ENCODE results near the gene TCF15.
"Not testable (repeated sequence)": the region's sequence is repeated elsewhere in the genome, so short reads cannot be mapped to it uniquely, and the experiment has no call there.

The TCF15 gene

DNA sequence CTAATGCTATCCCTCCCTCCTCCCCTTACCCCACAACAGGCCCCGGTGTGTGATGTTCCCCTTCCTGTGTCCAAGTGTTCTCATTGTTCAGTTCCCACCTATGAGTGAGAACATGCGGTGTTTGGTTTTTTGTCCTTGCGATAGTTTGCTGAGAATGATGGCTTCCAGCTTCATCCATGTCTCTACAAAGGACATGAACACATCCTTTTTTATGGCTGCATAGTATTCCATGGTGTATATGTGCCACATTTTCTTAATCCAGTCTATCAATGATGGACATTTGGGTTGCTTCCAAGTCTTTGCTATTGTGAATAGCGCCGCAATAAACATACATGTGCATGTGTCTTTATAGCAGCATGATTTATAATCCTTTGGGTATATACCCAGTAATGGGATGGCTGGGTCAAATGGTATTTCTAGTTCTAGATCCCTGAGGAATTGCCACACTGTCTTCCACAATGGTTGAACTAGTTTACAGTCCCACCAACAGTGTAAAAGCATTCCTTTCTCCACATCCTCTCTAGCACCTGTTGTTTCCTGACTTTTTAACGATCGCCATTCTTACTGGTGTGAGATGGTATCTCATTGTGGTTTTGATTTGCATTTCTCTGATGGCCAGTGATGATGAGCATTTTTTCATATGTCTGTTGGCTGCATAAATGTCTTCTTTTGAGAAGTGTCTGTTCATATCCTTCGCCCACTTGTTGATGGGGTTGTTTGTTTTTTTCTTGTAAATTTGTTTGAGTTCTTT lies 31.0 kb downstream of the TCF15 start:
- not testable (repeated sequence) for DNase-seq (ENCODE audit: low read depth)

DNA sequence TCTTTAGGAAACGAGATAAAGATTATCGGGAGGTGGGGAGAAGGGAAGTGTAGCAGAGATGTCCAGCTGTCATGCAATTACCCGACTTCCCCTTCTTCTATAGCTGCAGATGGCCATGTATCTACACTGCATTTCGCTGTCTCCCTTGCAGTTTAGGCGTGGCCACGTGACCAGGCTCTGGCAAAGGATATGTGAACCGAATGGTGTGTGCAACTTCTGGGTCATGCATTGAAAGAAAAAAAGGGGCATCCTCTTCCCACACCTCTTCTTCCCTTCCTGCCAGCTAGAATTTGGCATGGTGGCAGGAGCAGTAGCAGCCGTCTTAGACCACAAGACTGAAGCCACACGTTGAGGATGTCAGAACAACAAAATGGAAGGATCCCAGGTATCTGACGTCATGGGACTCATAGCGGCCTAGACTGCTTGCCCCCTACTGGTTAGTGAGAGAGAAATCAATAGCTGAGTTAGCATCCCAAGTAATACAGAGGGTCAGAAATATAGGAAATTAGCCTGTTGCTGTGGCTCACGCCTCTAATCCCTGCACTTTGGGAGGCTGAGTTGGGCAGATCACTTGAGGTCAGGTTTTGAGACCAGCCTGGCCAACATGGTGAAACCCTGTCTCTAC lies 32.8 kb downstream of the TCF15 start:
- no peak for DNase-seq (ENCODE audit: low read depth)

DNA sequence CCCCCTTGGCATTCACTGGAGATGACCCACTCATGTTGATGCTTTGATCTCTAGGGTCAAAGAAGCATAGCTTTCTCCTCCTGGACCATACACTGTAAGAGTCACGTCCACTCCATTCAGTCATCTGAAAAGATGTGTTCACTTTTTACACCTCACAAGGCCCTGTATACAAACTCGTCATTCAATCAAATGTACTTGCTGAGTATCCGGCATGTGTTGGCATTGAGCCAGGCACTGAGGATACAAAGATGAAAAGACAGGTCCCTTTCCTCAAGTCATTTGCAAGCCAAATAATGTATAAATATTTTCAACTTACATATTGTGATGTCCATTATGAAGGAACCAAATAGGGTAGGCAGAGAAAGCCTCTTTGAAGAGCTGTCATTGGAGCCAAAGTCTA lies 34.0 kb downstream of the TCF15 start:
- DNase-seq (ENCODE audit: low read depth): no peak

DNA sequence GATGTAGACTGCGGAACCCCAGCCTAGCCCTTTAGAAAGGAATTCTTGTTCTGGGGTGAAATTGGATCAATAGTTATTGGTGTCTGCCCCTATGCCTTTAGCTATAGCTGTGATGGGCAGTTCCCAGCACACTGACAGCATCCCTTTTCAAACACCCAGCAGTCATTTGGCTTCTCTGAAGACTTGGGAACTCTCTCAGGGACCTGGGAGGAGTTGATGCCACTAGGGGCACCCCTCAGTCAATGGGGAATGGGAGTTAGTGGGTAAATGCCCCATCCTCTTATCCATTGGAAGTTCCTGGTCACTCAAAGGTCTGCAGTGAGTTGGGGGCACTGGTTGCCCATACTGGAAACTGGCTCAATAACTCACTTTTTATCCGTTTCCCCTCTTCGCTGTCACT lies 34.9 kb downstream of the TCF15 start:
- no peak for DNase-seq (ENCODE audit: low read depth)

DNA sequence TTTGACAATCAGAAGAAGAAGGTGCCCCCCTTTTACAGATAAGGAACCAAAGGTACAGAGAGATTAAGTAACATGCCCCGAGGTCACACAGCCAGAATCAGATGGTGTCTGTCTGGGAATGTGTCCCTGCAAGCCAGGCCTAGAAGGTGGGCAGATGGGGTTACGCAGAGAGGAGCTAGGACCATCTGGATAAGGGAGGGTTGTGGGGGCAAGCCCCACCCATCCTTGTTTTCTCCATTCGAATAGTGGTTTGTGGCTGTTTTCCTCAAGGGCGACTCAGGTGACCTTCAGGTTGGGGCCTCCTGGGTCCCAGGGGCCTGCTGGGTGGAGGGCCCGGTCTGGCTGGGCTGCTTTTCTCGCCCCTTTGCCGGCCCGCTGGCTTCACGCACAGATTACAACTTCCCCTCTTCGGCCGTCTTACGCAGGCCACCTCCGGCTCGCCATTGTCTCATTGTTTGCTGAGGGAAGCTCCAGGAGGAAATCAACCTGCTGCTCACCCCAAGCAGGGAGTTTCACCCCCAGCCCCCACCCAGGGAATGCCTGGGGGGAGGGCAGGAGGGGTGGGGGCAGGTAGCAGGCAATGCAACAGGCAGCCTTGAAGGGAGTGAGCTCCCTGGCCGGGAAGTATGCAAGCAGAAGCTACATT lies 35.7 kb downstream of the TCF15 start:
- no peak for DNase-seq (ENCODE audit: low read depth)

DNA sequence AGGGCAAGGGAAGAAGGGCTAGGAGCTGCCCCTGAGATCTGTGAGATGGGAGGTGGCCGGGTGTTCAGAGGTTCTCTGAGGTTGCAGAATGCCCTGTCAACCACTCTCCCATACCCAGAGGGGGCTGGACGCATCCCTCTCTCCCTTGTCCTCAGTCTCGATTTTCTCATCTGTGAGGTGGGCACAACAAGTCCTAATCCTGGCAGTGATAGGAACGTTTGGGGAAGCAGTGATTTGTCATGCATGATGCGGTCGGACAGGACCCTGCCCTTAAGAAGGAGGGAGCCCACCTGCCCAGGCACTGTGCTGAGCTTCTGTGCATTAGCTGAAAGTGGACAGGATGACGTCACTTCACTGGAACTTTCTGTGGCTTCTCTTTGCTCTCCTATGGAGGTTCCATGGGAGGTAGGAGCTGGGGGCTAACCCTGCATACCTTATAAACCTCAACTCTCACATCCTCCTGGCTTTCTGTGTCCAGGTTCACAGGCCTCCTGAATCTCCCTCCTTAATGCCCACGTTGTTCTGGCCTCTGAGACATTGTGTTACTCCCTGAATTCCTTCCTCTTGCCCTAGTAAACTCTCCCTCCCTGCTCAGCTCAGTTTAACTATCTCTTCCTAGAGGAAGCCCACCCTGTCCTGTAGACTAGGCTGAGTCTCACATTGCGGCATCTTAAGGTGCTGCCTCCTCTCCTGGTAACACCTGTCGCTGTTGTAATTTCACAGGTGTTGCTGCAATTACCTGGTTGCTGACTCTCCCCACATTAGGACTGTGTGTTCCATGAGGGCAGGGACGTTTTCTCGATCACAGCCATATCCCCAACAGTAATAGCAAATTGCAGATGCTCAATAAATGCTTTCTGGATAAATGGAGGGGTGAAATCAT lies 36.5 kb downstream of the TCF15 start:
- no peak for DNase-seq (ENCODE audit: low read depth)

DNA sequence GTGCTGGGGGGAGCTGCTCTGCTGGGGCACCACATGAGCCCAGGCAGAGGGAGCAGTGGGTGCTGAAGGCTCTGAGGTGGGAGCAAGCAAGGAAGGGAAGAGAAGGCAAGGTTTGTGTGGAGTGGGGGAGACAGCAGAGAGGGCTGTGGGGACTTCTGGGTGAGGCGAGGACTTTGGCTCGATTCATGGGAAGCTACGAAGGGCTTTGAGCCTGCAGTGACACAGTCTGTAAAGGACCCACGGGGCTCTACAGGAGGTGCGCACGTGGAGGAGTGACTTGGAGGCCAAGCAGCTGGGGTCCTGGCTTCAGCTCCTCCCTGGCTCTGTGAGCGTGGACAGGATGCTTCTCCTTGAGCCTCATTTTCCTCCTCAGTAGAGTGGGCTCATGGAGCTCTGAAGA lies 37.4 kb downstream of the TCF15 start:
- DNase-seq (ENCODE audit: low read depth): no peak

DNA sequence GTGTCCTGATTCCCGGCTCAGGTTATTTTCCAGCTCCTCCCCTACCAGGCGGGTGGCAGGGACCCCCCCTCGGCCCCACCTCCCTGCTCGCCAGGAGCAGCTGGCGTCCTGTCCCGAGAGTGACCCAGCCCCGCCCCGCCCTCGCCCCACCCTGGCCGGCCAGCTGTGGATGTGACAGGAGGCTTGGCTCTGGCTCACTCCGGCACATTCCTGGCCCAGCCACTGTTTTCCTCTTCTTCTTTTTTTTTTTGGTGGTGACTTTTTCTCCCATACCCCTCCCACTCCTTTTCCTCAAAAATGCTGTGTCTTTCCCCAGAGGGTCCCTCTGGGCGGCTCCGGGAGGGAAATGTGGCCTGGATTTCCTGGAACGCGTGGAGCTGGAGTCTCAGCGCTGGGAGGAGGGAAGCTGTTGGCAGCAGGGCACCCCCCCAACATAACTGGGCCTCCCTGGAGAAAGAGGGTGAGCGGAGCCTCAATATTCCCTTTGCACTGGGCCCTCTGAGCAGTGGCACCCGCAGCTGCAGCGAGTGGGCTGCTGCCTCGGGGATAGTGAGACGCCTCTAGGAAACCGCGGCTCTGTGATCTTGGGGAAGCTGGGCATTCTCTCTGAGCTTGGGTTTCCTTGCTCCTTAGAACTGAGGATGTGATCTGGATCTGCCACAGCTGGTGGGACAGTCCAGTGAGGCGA lies 38.2 kb downstream of the TCF15 start:
- no peak for DNase-seq (ENCODE audit: low read depth)

DNA sequence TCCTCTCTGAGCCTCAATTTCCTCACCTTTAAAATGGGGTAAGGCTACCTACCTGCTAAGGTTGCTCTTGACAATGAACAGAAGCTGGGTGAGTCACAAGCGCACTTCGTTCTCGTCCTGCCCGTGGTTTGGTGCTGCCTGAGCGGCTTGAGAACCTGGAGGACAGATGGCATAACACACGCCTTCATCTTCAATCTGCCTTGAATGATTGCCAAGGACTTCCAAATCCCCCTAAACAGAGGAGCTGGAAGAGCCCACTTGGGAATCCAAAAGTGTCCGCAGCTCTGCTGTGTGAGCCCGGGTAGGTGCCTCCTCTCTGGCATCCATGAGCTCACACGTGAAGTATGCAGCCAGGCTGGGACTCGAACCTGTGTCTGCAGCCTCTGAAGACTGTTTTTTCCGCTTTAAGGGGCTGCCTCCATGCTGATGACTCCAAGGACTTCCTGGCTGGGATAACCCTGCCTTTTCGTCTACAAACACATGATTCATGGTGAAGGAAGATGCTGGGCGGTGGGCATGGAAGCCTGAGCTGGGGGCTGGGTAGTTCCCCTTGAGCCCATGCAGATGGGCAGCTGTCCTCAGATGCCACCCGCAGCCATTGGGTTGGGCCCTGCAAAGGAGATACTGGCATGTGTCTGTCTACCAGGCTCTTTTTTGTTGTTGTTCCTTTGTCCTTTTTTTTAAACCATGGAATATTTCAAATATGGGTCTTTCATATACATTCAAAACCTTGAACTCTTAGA lies 41.3 kb downstream of the TCF15 start:
- DNase-seq (ENCODE audit: low read depth): no peak

DNA sequence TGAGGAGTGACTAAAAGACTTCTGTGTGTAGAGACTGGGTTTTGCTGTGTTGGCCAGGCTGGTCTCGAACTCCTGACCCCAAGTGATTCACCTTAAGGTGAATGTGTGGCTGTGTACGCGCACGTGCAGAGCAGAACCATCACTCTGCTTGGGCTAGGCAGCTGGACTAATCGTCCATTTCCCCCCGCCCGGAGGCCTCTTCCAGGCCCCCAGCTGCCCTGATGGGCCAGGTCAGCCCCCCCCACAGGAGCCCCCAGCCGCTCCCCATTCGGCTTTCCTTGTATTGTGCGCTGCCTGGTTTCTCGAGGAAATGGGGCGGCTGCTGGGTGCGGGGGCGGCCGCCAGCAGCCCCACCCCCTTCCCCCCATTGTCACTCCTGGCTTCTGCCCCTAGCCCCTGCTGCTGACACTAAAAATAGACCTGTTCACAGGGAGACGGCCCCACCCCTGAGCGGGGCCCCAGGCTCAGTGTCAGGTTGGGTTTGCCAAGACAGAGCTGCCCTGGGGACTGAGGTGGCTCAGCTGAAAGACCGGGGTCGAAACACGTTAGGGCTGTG lies 41.9 kb downstream of the TCF15 start:
- no peak for DNase-seq (ENCODE audit: low read depth)

DNA sequence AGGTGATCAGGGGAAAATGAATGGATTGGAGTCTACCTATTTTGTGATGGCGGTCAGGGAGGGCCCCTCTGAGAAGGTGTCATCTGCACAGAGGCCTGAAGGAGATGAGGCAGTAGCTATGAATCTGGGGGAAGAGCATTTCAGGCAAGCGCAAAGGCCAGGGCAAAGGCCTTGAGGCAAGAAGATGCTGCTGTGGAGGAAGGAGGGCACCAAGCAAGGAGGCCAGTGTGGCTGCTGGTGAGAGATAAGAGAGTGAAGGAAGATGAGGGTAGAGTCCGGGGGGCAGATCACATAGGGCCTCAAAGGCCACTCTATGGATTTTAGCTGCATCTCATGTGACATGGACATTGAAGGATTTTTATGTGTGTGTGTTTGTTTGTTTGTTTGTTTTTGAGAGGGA lies 45.9 kb downstream of the TCF15 start:
- DNase-seq (ENCODE audit: low read depth): no peak

DNA sequence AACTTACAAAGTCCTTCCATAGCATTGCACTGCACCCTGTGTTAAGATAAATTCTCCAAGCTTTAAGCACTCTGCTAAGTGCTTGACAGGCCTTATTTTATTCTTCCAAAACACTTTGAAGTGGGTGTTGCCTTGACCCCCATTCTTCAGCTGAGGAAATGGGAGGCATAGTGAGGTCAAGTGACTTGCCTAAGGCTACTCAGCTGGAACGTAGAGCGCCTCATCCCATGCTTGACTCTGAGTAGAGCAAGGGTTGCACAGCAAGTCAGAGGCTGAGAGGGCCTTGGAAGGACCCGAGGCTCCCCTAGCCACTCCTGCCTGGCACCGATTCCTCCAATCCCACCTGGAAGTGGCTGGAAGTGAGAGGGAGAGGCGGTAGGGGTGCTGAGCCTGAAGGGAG lies 46.9 kb downstream of the TCF15 start:
- no peak for DNase-seq (ENCODE audit: low read depth)

DNA sequence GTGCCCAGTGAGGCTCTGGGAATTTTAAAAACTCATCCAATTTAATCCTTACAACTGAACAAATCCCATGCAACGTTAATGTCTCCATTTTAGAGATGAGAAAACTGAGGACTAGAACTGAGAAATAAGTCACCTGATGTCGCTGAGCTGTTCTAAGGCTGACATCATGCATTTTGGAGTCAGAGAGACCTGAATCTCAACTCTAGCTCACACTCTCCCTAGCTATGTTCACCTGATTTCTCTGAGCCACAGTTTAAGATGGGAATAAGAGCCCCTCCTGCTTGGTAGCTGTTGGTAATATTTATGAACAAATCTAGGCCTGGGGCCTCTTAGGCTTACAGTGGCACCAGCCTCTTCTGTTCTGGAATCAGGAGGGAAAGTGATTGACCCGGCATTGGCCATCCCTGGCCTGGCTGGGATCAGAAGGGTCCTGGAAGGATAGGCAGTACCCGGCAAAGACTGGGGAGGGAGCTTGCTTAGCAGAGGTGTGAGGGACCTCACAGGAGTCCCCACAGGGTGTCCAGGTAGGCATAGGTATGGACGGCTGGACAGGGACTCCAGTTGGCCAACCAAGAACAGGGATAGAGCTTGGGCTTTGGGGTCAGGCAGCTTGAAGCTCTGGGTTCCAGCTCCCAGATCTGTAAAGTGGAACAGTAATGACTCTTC lies 47.7 kb downstream of the TCF15 start:
- DNase-seq (ENCODE audit: low read depth): no peak

DNA sequence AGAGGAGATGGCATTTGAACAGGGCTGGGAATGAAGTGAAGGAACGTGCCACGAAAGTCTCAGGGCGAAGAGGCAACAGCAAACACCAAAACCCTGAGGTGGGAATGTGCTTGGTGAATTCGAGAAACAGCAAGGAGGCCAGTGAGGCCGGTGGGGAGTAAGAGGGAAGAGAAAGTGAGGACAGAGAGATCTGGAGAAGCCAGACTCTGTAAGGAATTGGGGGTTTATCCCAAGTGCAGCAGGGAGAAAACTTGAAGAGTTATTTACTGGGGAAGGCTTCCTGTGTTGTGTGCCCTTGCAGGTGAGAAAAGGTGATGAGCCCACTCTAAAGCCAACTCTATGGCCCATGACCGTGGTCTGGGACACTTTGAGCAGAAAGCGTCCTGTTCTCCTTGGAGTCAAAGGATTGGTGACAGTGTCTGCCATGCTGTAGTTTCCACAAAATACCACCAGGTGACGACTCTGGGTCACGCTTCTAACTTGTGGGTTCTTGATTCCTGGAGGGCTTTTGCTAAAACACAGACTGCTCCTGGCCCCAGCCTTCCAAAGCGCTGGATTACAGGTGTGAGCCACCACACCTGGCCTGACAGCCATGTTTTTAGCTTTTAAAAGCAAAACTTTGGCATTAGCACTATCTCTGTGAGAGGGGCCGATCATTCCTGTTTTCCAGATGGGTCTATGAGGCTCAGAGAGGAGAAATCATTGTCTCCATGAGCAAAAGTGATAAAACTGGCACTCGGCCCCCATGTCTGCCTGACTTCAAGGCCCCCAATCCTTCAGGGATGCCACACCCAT lies 48.5 kb downstream of the TCF15 start:
- DNase-seq (ENCODE audit: low read depth): peak; percentile 51

DNA sequence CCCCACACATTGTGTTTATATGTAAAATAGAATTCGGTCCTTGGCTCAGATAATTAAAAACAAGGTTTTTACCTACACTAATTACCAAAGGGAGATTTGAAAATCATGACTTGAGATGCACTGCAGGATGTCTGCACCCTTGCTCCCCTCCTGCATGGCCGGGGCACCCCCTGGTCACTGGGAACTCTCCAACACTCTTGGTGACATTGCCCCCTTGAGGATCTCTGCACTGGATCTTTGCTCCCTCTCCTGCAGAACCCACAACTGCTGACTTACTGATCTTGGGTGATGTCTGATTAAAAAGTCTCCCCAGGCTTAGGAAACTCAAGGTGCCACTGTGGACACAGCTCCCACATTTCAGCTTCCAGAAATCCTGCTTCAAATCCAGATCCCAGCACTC lies 49.4 kb downstream of the TCF15 start:
- no peak for DNase-seq (ENCODE audit: low read depth)

DNA sequence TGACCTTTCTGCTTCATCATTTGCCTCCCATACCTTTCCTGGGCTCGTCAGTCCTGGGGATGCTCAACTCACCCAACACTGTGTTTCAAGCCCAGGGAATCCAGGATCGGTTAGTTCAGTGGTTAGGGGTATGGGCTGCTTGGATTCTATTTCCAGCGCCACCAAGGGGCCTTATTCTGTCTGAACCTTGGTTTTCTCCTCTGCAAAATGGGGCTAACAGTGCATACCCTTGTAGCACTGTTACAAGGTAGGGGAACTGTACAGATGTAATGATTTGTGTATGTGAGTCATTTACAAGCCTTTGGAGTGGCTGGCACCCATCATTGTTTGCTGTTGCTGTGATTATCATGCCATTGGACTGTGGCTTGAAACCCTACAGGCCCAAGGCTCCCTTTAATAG lies 52.0 kb downstream of the TCF15 start:
- no peak for DNase-seq (ENCODE audit: low read depth)

DNA sequence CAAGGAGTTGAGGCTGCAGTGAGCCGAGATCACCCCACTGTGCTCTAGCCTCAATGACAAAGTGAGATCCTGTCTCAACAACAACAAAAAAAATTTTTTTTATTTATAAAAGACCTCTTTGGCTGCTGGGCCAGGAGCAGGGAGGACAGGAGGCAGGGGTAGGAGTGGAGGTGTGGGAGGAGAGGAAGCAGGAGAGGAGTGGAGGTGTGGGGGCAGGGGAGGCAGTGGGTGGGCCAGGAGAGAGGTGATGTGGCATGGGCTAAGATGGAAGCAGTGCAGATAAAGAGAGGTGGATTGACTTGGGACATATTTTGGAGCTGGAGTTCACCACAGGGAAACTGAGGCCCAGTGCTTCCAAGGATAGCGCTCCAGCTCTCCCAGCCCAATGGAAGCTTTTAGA lies 53.1 kb downstream of the TCF15 start:
- no peak for DNase-seq (ENCODE audit: low read depth)

DNA sequence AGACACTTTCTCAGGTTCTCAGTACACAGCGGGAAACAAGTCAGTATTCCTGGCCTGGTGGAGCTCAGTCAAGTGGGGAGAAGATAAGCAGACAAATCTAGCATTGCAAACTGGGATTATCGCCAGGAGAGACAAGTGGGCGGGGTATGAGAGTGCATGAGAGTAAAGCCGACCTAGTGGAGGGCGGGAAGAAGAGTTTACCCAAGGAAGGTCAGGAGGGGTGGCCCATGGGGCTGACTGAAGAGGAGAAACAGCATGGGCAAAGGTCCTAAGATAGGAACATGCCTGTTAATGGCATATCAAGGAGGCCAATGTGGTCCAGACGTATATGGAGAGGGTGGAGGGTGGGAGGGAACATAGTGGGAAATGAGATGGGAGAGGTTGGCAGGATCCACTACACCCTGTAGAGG lies 54.1 kb downstream of the TCF15 start:
- no peak for DNase-seq (ENCODE audit: low read depth)
